ENCODE data around the gene SOAT1. TPM values are rescaled to one million over a fixed set of nuclear protein-coding genes. Genes with fewer than 3 reads are reported as not detected.

Gene SOAT1
- total RNA-seq, 1 experiment from 2014 or later, result 28.4 TPM

GRCh38 chr1:179252606-179253005, 41.0 kb upstream of the SOAT1 start:
- no peak overlapping the region for H3K4me3 Mint-ChIP-seq (ENCODE audit: unreplicated experiment)
- H3K27ac Mint-ChIP-seq (ENCODE audit: low read depth, unreplicated experiment), result no peak overlapping the region
- H3K36me3 Mint-ChIP-seq (ENCODE audit: insufficient read depth, unreplicated experiment), result no peaks in the 10 kb centered on the region
- ChIA-PET CTCF (interaction anchor here (0.6 to 8.8 kb wide), 35 partner anchors 8 to 561 kb away, joined by 3 to 175 read pairs (median 4); partner anchors contain the start of genes AXDND1 and TOR3A), POLR2A (interaction anchor here (1.2 to 2.3 kb wide), 3 partner anchors 113 to 117 kb away, joined by 6 to 10 read pairs (median 7); partner anchors contain the start of gene AXDND1)
- TF ChIP-seq, protein P1, sequence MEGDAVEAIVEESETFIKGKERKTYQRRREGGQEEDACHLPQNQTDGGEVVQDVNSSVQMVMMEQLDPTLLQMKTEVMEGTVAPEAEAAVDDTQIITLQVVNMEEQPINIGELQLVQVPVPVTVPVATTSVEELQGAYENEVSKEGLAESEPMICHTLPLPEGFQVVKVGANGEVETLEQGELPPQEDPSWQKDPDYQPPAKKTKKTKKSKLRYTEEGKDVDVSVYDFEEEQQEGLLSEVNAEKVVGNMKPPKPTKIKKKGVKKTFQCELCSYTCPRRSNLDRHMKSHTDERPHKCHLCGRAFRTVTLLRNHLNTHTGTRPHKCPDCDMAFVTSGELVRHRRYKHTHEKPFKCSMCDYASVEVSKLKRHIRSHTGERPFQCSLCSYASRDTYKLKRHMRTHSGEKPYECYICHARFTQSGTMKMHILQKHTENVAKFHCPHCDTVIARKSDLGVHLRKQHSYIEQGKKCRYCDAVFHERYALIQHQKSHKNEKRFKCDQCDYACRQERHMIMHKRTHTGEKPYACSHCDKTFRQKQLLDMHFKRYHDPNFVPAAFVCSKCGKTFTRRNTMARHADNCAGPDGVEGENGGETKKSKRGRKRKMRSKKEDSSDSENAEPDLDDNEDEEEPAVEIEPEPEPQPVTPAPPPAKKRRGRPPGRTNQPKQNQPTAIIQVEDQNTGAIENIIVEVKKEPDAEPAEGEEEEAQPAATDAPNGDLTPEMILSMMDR (IDR thresholded peaks at IDR 0.05; ENCODE audit: unreplicated experiment), result no peak
- H3K9me3 Mint-ChIP-seq (ENCODE audit: unreplicated experiment), result no peaks in the 10 kb centered on the region
- intact Hi-C loops (cut with micrococcal nuclease), result loop anchor here (2.0 to 5.0 kb wide), 2 partner anchors 195 to 562 kb away; no protein-coding TSS in a partner anchor
- H3K27me3 Mint-ChIP-seq (ENCODE audit: insufficient read depth, unreplicated experiment), result no peaks in the 10 kb centered on the region
- no peak for DNase-seq (ENCODE audit: unreplicated experiment)
- no TSS peak for BruUV-seq (replicated peaks)
- H3K4me1 Mint-ChIP-seq (ENCODE audit: insufficient read depth, unreplicated experiment), result no peaks in the 10 kb centered on the region

DNA sequence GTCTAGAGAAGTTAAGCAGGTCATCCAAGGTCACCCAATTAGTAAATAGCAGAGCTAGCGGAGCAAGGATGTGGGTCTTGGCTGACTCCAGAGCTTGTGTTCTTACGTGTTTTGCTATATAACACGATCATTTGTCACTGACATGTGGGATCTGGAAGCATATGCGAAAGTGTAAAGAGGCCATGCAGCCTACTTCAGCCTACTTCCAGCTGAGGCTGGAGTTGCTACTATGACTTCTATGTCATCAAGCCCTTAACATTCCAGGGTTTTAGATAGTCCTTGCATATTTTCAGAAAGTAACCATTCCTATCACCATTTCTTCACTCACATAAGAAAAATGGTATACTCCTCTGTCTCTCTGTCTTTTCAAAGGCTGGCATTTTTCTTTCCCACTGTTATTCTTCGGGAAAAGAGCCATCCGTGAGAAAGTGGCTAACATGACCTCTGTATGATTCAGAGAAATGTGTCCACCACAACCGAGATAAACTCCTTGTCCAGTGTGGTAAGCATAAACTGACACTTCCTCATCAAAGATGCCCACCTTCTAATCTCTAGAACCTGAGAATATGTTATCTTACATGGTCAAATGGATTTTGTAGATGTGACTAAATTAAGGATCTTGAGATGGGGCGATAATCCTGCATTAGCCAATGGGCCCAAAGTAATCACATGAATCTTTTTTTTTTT, 40.2 kb upstream of the SOAT1 start:
- no peak overlapping the region for H3K4me3 Mint-ChIP-seq (ENCODE audit: unreplicated experiment)
- no peaks in the 10 kb centered on the region for H3K27me3 Mint-ChIP-seq (ENCODE audit: insufficient read depth, unreplicated experiment)
- POLR2A ChIA-PET, result interaction anchor here (2.3 kb wide), 1 partner anchor 117 kb away, joined by 10 read pairs; no protein-coding TSS in a partner anchor
- TF ChIP-seq, protein P1 (IDR thresholded peaks at IDR 0.05; ENCODE audit: unreplicated experiment), result no peak
- BruUV-seq (replicated peaks), result no TSS peak
- H3K36me3 Mint-ChIP-seq (ENCODE audit: insufficient read depth, unreplicated experiment), result no peaks in the 10 kb centered on the region
- no peaks in the 10 kb centered on the region for H3K4me1 Mint-ChIP-seq (ENCODE audit: insufficient read depth, unreplicated experiment)
- H3K9me3 Mint-ChIP-seq (ENCODE audit: unreplicated experiment), result no peaks in the 10 kb centered on the region
- no peak for DNase-seq (ENCODE audit: unreplicated experiment)
- CTCF ChIA-PET, result interaction anchor here (0.6 to 8.8 kb wide), 12 partner anchors 9 to 562 kb away, joined by 3 to 175 read pairs (median 4); partner anchors contain the start of genes AXDND1 and TOR3A
- intact Hi-C loops (cut with micrococcal nuclease), result loop anchor here (2.0 to 5.0 kb wide), 2 partner anchors 194 to 561 kb away; no protein-coding TSS in a partner anchor
- no peak overlapping the region for H3K27ac Mint-ChIP-seq (ENCODE audit: low read depth, unreplicated experiment)

DNA sequence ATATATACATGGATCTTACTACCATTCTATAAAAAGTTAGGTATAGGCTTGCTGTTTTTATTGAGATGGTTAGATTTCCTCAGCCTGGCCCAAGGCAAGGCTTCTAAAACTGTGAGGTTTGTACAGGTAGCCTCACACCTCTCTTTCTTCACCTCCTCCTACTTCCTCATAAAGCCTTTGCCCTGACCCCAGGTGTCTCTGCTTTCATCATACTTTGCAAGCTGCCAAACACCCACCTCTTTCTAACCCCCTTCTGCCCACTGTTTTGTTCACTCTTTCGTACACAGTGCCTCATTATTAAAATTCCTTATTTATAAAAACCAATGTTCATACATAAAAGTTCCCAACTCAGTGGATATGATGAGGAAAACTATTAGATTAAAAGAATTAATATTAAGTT, 31.4 kb upstream of the SOAT1 start:
- Mint-ChIP-seq H3K27ac (ENCODE audit: low read depth, unreplicated experiment) (no peak overlapping the region), H3K36me3 (ENCODE audit: insufficient read depth, unreplicated experiment) (no peaks in the 10 kb centered on the region), H3K4me3 (ENCODE audit: unreplicated experiment) (no peak overlapping the region), H3K4me1 (ENCODE audit: insufficient read depth, unreplicated experiment) (no peaks in the 10 kb centered on the region), H3K9me3 (ENCODE audit: unreplicated experiment) (no peaks in the 10 kb centered on the region), H3K27me3 (ENCODE audit: insufficient read depth, unreplicated experiment) (no peaks in the 10 kb centered on the region)
- intact Hi-C loops (cut with micrococcal nuclease), result no loop called here
- POLR2A ChIA-PET, result interaction anchor here (0.6 to 1.2 kb wide), 3 partner anchors 10 to 22 kb away, joined by 3 to 4 read pairs (median 4); no protein-coding TSS in a partner anchor
- DNase-seq (ENCODE audit: unreplicated experiment), result no peak
- TF ChIP-seq, protein P1 (IDR thresholded peaks at IDR 0.05; ENCODE audit: unreplicated experiment), result no peak
- CTCF ChIA-PET, result interaction anchor here (0.5 to 2.2 kb wide), 6 partner anchors 9 to 553 kb away, joined by 3 to 9 read pairs (median 4); no protein-coding TSS in a partner anchor
- no TSS peak for BruUV-seq (replicated peaks)

- TF ChIP-seq, protein P1 (IDR thresholded peaks at IDR 0.05; ENCODE audit: unreplicated experiment), result no peak
These were observed 30.5 kb upstream of the SOAT1 start for GRCh38 chr1:179263121-179263520.

More at GRCh38 chr1:179263121-179263520, 30.5 kb upstream of the SOAT1 start:
- ChIA-PET CTCF (interaction anchor here (0.5 to 2.2 kb wide), 7 partner anchors 10 to 1215 kb away, joined by 3 to 9 read pairs (median 5); no protein-coding TSS in a partner anchor), POLR2A (interaction anchor here (0.6 to 1.1 kb wide), 3 partner anchors 21 to 99 kb away, joined by 3 to 4 read pairs (median 3); no protein-coding TSS in a partner anchor)
- Mint-ChIP-seq H3K4me1 (ENCODE audit: insufficient read depth, unreplicated experiment) (no peaks in the 10 kb centered on the region), H3K36me3 (ENCODE audit: insufficient read depth, unreplicated experiment) (no peaks in the 10 kb centered on the region), H3K4me3 (ENCODE audit: unreplicated experiment) (no peak overlapping the region), H3K9me3 (ENCODE audit: unreplicated experiment) (no peaks in the 10 kb centered on the region), H3K27ac (ENCODE audit: low read depth, unreplicated experiment) (no peak overlapping the region), H3K27me3 (ENCODE audit: insufficient read depth, unreplicated experiment) (no peaks in the 10 kb centered on the region)
- no TSS peak for BruUV-seq (replicated peaks)
- intact Hi-C loops (cut with micrococcal nuclease), result no loop called here
- no peak for DNase-seq (ENCODE audit: unreplicated experiment)

Measured in MCF 10A (cell line).